ENCODE results near the gene IQCH. TPM values are rescaled to one million over a fixed set of nuclear protein-coding genes. Genes with fewer than 3 reads are reported as not detected.

IQCH gene
- polyA plus RNA-seq, 1 of the 3 experiments (the other 2 are of a cell fraction): 0.81 TPM

GRCh38 chr15:67365994-67366393 is 111.4 kb downstream of the IQCH start:
- 89% methylated on average over 2 of the region's 2 CpGs for WGBS (ENCODE audit: low lambda C conversion rate)
- no peaks in the 10 kb centered on the region for H3K36me3 ChIP-seq (replicated peaks in 1 of 2; ENCODE audit: control insufficient read depth in 1 of 2, insufficient read depth in 2 of 2, low read length in 1 of 2)
- CTCF ChIA-PET: interaction anchor here (0.6 kb wide), 1 partner anchor 90 kb away, joined by 3 read pairs; no protein-coding TSS in a partner anchor

GRCh38 chr15:67366904-67367303 is 112.3 kb downstream of the IQCH start:
- no peaks in the 10 kb centered on the region for H3K4me1 ChIP-seq (ENCODE audit: control insufficient read depth in 1 of 2, insufficient read depth in 2 of 2, low read depth in 1 of 2, low read length in 1 of 2)
- H3K79me2 ChIP-seq (ENCODE audit: insufficient read depth): no peaks in the 10 kb centered on the region
- no peaks in the 10 kb centered on the region for H3K36me3 ChIP-seq (replicated peaks in 1 of 2; ENCODE audit: control insufficient read depth in 1 of 2, insufficient read depth in 2 of 2, low read length in 1 of 2)
- no peaks in the 10 kb centered on the region for H3K9me2 ChIP-seq
- H3K9me3 ChIP-seq: no peaks in the 10 kb centered on the region; the same call in 1 of the 2 replicates
- CTCF ChIA-PET: no interaction called here
- H3K9ac ChIP-seq: no peak overlapping the region
- H2AFZ ChIP-seq (ENCODE audit: low read depth): no peak overlapping the region
- TF ChIP-seq FOXM1 (IDR thresholded peaks at IDR 0.05; ENCODE audit: low read depth) (no peak), GATA2 (CRISPR knock-in tag; IDR thresholded peaks at IDR 0.05) (no peak), ELF1 (IDR thresholded peaks at IDR 0.05) (no peak), EP300 (IDR thresholded peaks at IDR 0.05; ENCODE audit: borderline replicate concordance in 1 of 2, low read depth in 1 of 2, low read length in 1 of 2) (no peak), USF1 (IDR thresholded peaks at IDR 0.05; ENCODE audit: borderline replicate concordance, low read depth) (no peak), MAX (IDR thresholded peaks at IDR 0.05; ENCODE audit: low read depth) (no peak), NFIC (IDR thresholded peaks at IDR 0.05; ENCODE audit: borderline replicate concordance) (no peak), POLR2AphosphoS5 (IDR thresholded peaks at IDR 0.05; ENCODE audit: low read depth, low read length) (no peak)
- H3K27ac ChIP-seq (ENCODE audit: low read depth in 2 of 2, low read length in 1 of 2): no peak overlapping the region
- DNase-seq: no peak
- no peaks in the 10 kb centered on the region for H4K20me1 ChIP-seq (ENCODE audit: insufficient read depth)
- no peaks in the 10 kb centered on the region for H3K27me3 ChIP-seq (ENCODE audit: insufficient read depth)
- peaks cover 5% of the 10 kb centered on the region for H3F3A ChIP-seq (replicated peaks; ENCODE audit: insufficient read depth)
- POLR2A ChIA-PET: no interaction called here
- WGBS (ENCODE audit: low lambda C conversion rate): 33% methylated on average over 1 of the region's 1 CpG
- H3K4me3 ChIP-seq (ENCODE audit: low read depth in 2 of 2, low read length in 1 of 2): no peak overlapping the region
- H3K4me2 ChIP-seq: no peak overlapping the region

More at GRCh38 chr15:67365994-67366393, 111.4 kb downstream of the IQCH start:
- TF ChIP-seq REST (IDR thresholded peaks at IDR 0.05; ENCODE audit: low read depth, low read length) (no peak), SMC3 (IDR thresholded peaks at IDR 0.05; ENCODE audit: low read depth, low read length) (no peak), MEF2A (IDR thresholded peaks at IDR 0.05; ENCODE audit: borderline replicate concordance, low read depth) (no peak), EZH2phosphoT487 (IDR thresholded peaks at IDR 0.05; ENCODE audit: borderline replicate concordance, low read depth) (no peak), RFX5 (IDR thresholded peaks at IDR 0.05; ENCODE audit: low read length) (no peak)
- H3K9ac ChIP-seq: no peak overlapping the region
- H3K27me3 ChIP-seq (ENCODE audit: insufficient read depth): no peaks in the 10 kb centered on the region
- no peaks in the 10 kb centered on the region for H3K79me2 ChIP-seq (ENCODE audit: insufficient read depth)
- POLR2A ChIA-PET: no interaction called here
- H3K9me3 ChIP-seq: no peaks in the 10 kb centered on the region
- DNase-seq: no peak
- H3K27ac ChIP-seq (ENCODE audit: low read depth in 2 of 2, low read length in 1 of 2): no peak overlapping the region
- H3K9me2 ChIP-seq: no peaks in the 10 kb centered on the region
- H2AFZ ChIP-seq (ENCODE audit: low read depth): no peak overlapping the region
- peaks cover 5% of the 10 kb centered on the region for H3F3A ChIP-seq (replicated peaks; ENCODE audit: insufficient read depth)
- no peak overlapping the region for H3K4me3 ChIP-seq (ENCODE audit: low read depth in 2 of 2, low read length in 1 of 2)
- no peak overlapping the region for H3K4me2 ChIP-seq
- H3K4me1 ChIP-seq (ENCODE audit: control insufficient read depth in 1 of 2, insufficient read depth in 2 of 2, low read depth in 1 of 2, low read length in 1 of 2): peaks cover 0 to under 1% of the 10 kb centered on the region in 2 experiments; a peak in 1 of 4 replicates
- no peaks in the 10 kb centered on the region for H4K20me1 ChIP-seq (ENCODE audit: insufficient read depth)
